Stimulated activated CD4-positive, alpha-beta T cell treated with anti-CD3 and anti-CD28 coated beads, Interleukin-1b, Interleukin-23, amount 100 ng/mL, for 48 hours (primary cell): ENCODE data around the gene ASB7.
"Not testable (repeated sequence)": the region's sequence is repeated elsewhere in the genome, so short reads cannot be mapped to it uniquely, and the experiment has no call there.

Experiments
- DNase-seq: peaks from one replicate; pipeline ENCODE4 v3.0.0-alpha.2; 2020

Gene ASB7

GRCh38 chr15:100653608-100654007, 51.2 kb downstream of the ASB7 start:
- no peak for DNase-seq

GRCh38 chr15:100658895-100659294, 56.5 kb downstream of the ASB7 start:
- DNase-seq = no peak

- no peak for DNase-seq
Measured at GRCh38 chr15:100661156-100661555, 58.8 kb downstream of the ASB7 start.

GRCh38 chr15:100663086-100663914, 60.9 kb downstream of the ASB7 start:
- DNase-seq = no peak

GRCh38 chr15:100663915-100664281, 61.5 kb downstream of the ASB7 start:
- DNase-seq = no peak

- no peak for DNase-seq
Measured at GRCh38 chr15:100665570-100665969, 63.2 kb downstream of the ASB7 start.

- no peak for DNase-seq
Measured at GRCh38 chr15:100667405-100668347, 65.3 kb downstream of the ASB7 start.

GRCh38 chr15:100668348-100668745, 66.0 kb downstream of the ASB7 start:
- no peak for DNase-seq

- DNase-seq = no peak
Measured at GRCh38 chr15:100669260-100669659, 66.9 kb downstream of the ASB7 start.

GRCh38 chr15:100670505-100671021, 68.2 kb downstream of the ASB7 start:
- DNase-seq = no peak

- no peak for DNase-seq
Measured at GRCh38 chr15:100671124-100671680, 68.8 kb downstream of the ASB7 start.

- DNase-seq = no peak
Measured at GRCh38 chr15:100671858-100672543, 69.6 kb downstream of the ASB7 start.

GRCh38 chr15:100672959-100673358, 70.6 kb downstream of the ASB7 start:
- DNase-seq = no peak

- not testable (repeated sequence) for DNase-seq
Measured at GRCh38 chr15:100679151-100679550, 76.8 kb downstream of the ASB7 start.

GRCh38 chr15:100680726-100681125, 78.3 kb downstream of the ASB7 start:
- no peak for DNase-seq

- DNase-seq = no peak
Measured at GRCh38 chr15:100681335-100681746, 79.0 kb downstream of the ASB7 start.

GRCh38 chr15:100682468-100682867, 80.1 kb downstream of the ASB7 start:
- DNase-seq = no peak

GRCh38 chr15:100683434-100683833, 81.0 kb downstream of the ASB7 start:
- DNase-seq = no peak

GRCh38 chr15:100684591-100684990, 82.2 kb downstream of the ASB7 start:
- DNase-seq = no peak

GRCh38 chr15:100686021-100686724, 83.8 kb downstream of the ASB7 start:
- no peak for DNase-seq

- no peak for DNase-seq
Measured at GRCh38 chr15:100686725-100687473, 84.5 kb downstream of the ASB7 start.
